K562 treated with DMSO at 1 percent for 24 hours (cell line): ENCODE results near the gene OR2T4. TPM values are rescaled to one million over a fixed set of nuclear protein-coding genes. Genes with fewer than 3 reads are reported as not detected.

ENCODE experiments used
- total RNA-seq: library from RNA; unstranded; fragments of 300-600 nt; gene quantifications from 2 replicates; pipeline ENCODE4 v1.2.3, GENCODE V29; 2022; ENCODE audit warnings: low read depth; ENCODE audit not compliant: insufficient read depth

The OR2T4 gene, protein sequence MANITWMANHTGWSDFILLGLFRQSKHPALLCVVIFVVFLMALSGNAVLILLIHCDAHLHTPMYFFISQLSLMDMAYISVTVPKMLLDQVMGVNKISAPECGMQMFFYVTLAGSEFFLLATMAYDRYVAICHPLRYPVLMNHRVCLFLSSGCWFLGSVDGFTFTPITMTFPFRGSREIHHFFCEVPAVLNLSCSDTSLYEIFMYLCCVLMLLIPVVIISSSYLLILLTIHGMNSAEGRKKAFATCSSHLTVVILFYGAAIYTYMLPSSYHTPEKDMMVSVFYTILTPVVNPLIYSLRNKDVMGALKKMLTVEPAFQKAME
- total RNA-seq: not detected in 2 replicates

DNA sequence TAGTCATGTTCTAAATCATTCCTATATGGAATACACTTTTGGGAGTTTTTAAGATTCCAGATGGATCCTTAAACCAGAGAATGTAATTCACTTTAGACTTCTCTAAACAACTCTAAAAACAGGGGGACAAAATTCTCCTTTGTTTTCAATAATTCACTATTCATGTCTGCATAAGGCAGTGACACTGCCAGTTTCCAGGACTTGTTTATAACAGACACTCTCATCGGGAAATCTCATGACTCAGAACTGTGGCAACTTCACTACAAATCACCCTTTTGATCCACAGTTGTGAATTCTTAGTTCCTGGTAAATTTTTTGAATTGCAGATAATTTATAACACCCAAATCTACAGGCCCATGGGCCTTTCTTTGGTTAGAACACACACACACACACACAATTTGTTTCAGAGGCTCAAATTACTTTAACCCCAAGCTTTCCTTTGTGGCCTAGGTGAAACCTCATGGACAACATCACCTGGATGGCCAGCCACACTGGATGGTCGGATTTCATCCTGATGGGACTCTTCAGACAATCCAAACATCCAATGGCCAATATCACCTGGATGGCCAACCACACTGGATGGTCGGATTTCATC, at the start of gene OR2T4:
TSS of gene OR2T4 (plus strand) at position 545 of the 595 bp plus-strand sequence. CDS start at position 545, 0 bp downstream.

DNA sequence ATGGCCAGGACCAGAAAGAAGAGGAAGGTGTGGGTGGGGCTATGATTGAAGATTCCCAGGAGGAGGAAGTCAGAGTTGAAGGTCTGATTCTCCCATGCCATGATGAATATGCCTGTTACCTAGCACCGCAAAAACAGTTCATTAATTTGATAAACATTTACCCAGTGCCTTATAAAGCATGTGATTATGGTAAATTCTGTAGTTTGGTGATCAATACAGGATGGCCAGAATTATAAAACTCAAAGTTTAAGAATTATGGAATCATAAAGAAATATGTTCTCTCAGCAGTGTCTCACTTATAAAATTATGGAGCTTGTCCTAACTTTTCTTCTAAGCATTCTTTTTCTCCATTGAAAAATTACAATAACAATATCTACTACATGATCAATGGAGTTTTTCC, 37.0 kb upstream of the OR2T4 start, which contains the start of gene OR2M7:
TSS of gene OR2M7 (minus strand) at position 101 of the 400 bp plus-strand sequence. CDS start at position 101, 0 bp downstream.

DNA sequence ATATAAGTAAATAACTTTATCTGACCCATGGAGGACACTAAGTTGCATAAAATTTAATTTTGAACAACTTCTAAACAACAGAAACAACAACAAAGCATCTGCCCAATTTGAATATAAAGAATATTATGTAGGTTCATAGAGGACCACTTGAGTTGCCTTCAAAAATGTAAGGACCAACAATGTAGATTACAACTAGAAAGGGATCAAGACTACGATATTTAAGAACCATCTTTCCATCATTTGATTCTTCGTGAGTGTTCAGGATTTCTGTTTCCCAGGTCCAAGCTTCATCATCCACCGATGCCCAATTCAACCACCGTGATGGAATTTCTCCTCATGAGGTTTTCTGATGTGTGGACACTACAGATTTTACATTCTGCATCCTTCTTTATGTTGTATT, 13.0 kb upstream of the OR2T4 start, which contains the start of gene OR14C36:
TSS of gene OR14C36 (plus strand) at position 301 of the 400 bp plus-strand sequence. CDS start at position 301, 0 bp downstream.

DNA sequence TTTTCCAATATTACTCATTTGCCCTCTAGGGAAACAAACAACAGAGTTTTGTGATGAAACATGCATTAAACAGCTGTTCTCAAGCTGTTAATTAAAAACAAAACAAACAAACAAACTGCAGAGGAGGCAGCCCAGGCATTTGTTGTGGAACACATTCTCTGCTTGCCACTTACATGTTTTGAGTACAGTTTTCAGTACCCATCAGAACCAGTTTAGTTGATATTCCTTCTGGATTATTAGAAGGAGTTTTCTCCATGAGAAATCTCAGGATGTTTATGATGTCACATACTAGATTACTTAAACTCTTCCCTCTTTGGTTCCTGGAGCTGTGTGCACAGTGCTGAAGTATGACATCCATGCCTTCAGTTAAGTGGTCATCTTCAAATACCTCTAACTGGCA, 14.0 kb downstream of the OR2T4 start, which contains the start of gene OR2T6:
TSS of gene OR2T6 (plus strand) at position 301 of the 400 bp plus-strand sequence. CDS start 11,863 bp downstream, outside the sequence.

DNA sequence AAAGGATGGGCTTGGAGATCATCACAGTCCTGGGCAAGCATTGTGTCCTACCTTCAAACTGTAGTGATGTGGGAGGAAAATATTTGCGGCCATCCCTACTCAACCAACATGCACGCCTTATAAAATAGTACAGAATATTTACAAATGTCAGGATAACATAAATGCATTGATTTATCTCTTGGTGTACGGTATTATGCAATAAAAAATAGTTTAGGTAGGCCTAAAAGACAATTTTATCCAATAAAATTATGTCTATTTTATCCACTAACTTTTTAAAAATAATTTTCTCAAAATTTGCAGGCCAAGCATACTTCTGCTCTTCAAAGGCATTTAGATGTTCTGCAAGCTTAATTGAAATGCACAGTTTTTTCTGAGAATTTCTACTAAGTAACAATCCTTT, 41.3 kb downstream of the OR2T4 start, which contains the start of gene OR2T1:
TSS of gene OR2T1 (plus strand) at position 301 of the 400 bp plus-strand sequence. CDS start 3,100 bp downstream, outside the sequence.

Other genes with a start within 250 kb of the OR2T4 start
- gene OR2M5, start 216.5 kb upstream of the OR2T4 start, total RNA-seq: not detected in 2 replicates
- not detected in 2 replicates for gene OR2M2, start 186.8 kb upstream of the OR2T4 start, total RNA-seq
- gene OR2M3, start 164.4 kb upstream of the OR2T4 start, total RNA-seq: not detected in 2 replicates
- gene OR2M4, start 130.2 kb upstream of the OR2T4 start, total RNA-seq: not detected in 2 replicates
- not detected in 2 replicates for gene OR2T33, start 83.7 kb upstream of the OR2T4 start, total RNA-seq
- gene OR2T12, start 58.2 kb upstream of the OR2T4 start, total RNA-seq: not detected in 2 replicates
- not detected in 2 replicates for gene OR2M7, start 37.1 kb upstream of the OR2T4 start, total RNA-seq
- gene OR14C36, start 12.9 kb upstream of the OR2T4 start, total RNA-seq: not detected in 2 replicates
- not detected in 2 replicates for gene OR2T6, start 14.1 kb downstream of the OR2T4 start, total RNA-seq
- gene OR2T1, start 41.4 kb downstream of the OR2T4 start, total RNA-seq: not detected in 2 replicates
- gene OR2T2, start 84.0 kb downstream of the OR2T4 start, total RNA-seq: not detected in 2 replicates
- not detected in 2 replicates for gene OR2T3, start 111.7 kb downstream of the OR2T4 start, total RNA-seq
- gene OR2T5, start 126.9 kb downstream of the OR2T4 start, total RNA-seq: not detected in 2 replicates
- gene OR2G6, start 146.4 kb downstream of the OR2T4 start, total RNA-seq: not detected in 2 replicates
- gene OR2T29, start 201.1 kb downstream of the OR2T4 start, total RNA-seq: not detected in 2 replicates
- not detected in 2 replicates for gene OR2T34, start 213.1 kb downstream of the OR2T4 start, total RNA-seq
- gene OR2T10, start 236.0 kb downstream of the OR2T4 start, total RNA-seq: not detected in 2 replicates